ENCODE results near the gene RPTOR.

GRCh38 chr17:80990921-80991644, 446.4 kb downstream of the RPTOR start:
- TF ChIP-seq GATA2 (IDR thresholded peaks at IDR 0.05; ENCODE audit: low read depth, low read length): peak; percentile 41; the same call in 1 of the 2 replicates
- TF ChIP-seq GATA3 (IDR thresholded peaks at IDR 0.05; ENCODE audit: low read depth, low read length): no peak
